Gastrocnemius medialis (tissue), 4 donors: ENCODE results near the gene CREBBP.

Experiments used
- POLR2A ChIP-seq, 2 donors: fragments of 450-650 bp; IDR thresholded peaks; one replicate each; pipeline ENCODE4 v1.6.1; 2017; ENCODE audit warnings: antibody characterized with exemption in 2 of 2, mild to moderate bottlenecking in 2 of 2, moderate library complexity in 2 of 2
- TF ChIP-seq, protein P1 (sequence below), 5 experiments: fragments of 450-650 bp in 3 of 5; fragments of 200-600 bp in 2 of 5; sonication (generic) in 2 of 5; IDR thresholded peaks in 4 of 5; conservative IDR thresholded peaks in 1 of 5; 1 replicate in 4 of 5; 2 replicates in 1 of 5; pipeline ENCODE4 v1.5.1; 2016 to 2019; ENCODE audit warnings: antibody characterized with exemption in 5 of 5, mild to moderate bottlenecking in 3 of 5, moderate library complexity in 3 of 5

DNA sequence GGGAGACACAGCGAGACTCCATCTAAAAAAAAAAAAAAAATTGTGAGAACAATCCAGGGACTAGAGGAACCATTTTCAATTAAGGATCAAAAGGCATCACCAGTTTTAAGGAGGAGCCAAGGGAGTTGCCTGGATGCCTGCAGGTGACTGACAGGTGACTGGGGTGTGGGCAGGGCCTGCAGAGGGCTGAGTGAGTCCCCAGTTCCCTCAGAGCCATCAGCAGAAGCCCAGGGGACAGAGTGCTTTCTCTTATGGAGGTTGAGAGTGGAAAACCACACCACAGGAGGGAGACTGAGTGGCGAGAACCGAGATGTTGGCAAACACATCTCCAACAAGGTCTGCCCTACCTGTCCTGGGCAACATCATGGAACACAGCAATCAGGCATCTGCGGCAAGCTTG is 27.1 kb upstream of the CREBBP start:
- TF ChIP-seq, protein P1, sequence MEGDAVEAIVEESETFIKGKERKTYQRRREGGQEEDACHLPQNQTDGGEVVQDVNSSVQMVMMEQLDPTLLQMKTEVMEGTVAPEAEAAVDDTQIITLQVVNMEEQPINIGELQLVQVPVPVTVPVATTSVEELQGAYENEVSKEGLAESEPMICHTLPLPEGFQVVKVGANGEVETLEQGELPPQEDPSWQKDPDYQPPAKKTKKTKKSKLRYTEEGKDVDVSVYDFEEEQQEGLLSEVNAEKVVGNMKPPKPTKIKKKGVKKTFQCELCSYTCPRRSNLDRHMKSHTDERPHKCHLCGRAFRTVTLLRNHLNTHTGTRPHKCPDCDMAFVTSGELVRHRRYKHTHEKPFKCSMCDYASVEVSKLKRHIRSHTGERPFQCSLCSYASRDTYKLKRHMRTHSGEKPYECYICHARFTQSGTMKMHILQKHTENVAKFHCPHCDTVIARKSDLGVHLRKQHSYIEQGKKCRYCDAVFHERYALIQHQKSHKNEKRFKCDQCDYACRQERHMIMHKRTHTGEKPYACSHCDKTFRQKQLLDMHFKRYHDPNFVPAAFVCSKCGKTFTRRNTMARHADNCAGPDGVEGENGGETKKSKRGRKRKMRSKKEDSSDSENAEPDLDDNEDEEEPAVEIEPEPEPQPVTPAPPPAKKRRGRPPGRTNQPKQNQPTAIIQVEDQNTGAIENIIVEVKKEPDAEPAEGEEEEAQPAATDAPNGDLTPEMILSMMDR (IDR thresholded peaks at IDR 0.05 in 4 of 5, conservative IDR thresholded peaks at IDR 0.05 in 1 of 5): no peak
- TF ChIP-seq POLR2A (IDR thresholded peaks at IDR 0.05): no peak
